ENCODE data around the gene TCEA2.

The TCEA2 gene

DNA sequence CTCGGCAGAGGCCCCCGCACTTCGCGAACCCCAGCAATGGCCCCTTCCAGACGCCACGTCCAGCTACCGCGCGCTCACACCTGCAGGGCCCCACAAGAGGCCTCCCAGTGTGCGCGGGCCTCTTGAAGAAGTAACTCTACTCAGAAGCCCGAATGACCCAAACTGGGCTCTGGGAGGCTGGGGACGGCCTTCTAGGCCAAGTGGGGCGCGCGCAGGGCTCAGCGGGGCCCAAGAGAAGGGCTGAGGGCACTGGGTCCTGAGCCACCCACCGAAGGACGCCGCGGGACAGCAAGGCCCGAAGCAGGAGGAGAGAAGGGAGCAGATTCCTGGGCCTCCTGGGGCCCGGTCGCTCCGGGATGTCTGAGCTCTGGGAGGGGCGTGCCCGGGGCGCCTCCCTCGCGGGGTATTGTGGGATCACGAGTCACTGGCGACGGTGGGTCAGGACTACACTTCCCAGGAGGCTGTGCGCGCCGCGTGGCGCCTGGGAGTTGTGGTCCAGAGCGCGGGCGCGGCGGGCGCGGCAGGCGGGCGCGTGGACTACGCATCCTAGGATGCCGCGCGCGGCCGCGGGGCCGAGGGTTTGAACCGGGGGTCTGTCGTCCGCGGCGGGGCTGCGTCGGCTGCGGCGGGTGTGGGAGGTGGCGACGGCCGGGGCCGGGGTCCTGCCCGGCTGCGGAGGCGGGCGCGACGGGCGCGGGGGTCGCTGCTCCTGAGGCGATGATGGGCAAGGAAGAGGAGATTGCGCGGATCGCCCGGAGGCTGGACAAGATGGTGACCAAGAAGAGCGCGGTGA is at the start of gene TCEA2:
TSS of gene TCEA2 (plus strand) at position 603 of the 793 bp plus-strand sequence. CDS start at position 718, 115 bp downstream.
- peak; percentile 94 for DNase-seq (ENCODE audit: low spot score)

DNA sequence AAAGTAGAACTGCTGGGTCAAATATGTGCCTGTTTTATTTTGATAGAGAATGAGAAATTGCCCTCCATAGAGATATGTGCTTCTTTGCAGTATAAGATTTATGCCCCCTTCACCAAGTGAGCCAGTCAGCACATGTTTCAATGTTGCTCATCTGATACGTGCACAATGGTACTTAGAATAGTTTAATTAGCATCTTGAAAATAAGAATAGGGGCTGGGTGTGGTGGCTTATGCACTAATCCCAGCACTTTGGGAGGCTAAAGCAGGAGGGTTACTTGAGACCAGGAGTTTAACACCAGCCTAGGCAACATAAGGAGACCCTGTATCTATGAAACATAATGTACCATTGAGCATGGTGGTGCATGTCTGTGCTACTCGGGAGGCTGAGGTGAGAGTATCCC is 47.4 kb upstream of the TCEA2 start:
- no peak for DNase-seq (ENCODE audit: low spot score)

- DNase-seq (ENCODE audit: low spot score), result no peak
Measured at GRCh38 chr20:64021124-64021975, 41.6 kb upstream of the TCEA2 start.

DNA sequence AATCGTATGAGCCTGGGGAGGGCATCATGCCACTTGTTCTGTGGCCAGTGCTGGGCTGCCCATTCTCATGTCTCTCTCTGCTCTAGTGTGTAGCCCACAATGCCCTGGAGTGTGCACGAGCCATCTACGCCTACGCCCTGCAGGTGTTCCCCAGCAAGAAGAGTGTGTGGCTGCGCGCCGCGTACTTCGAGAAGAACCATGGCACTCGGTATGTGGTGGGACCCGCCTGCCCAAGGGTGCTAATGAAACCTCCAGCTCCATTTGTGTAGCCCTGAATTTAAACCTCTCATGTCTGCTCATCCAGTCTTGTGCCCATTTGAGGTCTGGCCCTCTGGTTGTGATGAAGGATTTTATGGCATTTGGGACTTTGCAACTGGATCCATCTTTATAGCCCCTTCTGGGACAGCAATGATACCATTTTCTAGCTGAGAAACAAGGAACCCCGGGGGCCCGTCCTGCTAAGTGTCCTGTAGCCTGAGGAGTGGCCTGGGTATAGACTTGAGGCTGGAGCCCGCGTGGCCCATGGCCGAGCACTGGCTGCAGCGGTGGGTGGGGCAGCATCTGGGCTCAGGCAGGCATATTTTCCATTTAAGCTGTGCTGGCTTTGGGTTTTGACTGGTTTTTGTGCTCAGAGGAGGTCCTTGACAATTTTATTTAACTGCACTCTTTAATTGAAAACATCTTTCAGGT is 40.2 kb upstream of the TCEA2 start:
- DNase-seq (ENCODE audit: low spot score), result no peak

DNA sequence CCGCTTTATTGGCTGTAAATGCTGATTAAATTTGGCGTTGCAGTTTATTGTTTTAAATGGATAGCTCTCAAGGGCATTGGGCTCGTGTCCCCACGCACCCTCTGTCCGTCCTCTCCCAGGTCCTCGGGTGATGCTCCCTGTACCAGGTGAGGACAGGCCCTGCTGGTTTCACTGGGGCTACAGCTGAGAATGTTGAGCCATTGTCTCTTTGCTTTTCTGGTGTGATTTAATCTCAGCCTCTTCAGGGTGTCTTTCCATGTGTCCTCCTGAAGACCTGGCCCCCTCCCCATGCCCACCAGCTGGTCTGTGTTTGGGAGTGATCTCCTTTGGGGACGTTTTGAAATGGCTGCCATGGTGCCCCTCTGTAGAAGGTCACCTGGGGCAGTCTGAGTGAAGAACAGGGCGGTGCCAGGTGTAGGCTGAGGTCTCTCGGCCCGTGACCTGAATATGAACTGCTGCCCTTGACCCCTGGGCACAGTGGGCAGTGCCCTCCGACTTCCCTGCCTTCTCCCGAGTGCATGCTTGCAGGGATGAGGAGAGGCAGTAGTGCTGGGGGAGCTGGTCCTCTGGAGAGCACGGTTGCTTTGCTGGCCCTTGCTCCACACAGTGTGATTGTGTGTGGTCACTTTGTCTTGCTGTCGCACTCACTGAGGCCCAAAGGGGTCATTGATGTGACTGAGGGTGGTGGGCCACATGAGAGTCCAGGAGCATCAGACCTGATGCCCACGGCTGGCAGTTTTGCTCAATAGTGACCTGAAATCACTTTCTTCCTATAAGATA is 39.4 kb upstream of the TCEA2 start:
- no peak for DNase-seq (ENCODE audit: low spot score)

- DNase-seq (ENCODE audit: low spot score), result no peak
Measured at GRCh38 chr20:64024141-64024990, 38.6 kb upstream of the TCEA2 start.

GRCh38 chr20:64025101-64025825 is 37.7 kb upstream of the TCEA2 start:
- no peak for DNase-seq (ENCODE audit: low spot score)

DNA sequence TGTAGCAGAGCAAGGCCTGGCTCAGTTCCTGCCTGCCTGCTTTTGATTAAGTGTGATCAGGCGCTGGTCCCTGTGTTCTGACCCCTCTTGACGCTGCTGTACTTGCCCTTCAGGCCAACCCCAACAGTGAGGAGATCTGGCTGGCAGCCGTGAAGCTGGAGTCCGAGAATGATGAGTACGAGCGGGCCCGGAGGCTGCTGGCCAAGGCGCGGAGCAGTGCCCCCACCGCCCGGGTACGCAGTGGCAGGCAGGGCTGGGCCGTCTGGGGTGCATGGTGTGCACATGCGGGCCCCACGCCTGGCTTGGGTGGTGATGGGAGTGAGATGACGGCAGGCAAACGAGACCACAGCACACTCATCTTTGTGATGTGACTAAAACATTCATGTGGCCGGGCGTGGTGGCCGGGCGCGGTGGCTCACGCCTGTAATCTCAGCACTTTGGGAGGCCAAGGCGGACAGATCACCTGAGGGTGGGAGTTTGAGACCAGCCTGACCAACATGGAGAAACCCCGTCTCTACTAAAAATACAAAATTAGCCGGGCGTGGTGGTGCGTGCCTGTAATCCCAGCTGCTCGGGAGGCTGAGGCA is 37.1 kb upstream of the TCEA2 start:
- DNase-seq (ENCODE audit: low spot score), result no peak

GRCh38 chr20:64027981-64028685 is 34.9 kb upstream of the TCEA2 start:
- DNase-seq (ENCODE audit: low spot score), result no peak

GRCh38 chr20:64029293-64030117 is 33.5 kb upstream of the TCEA2 start:
- no peak for DNase-seq (ENCODE audit: low spot score)

GRCh38 chr20:64030371-64031134 is 32.4 kb upstream of the TCEA2 start:
- no peak for DNase-seq (ENCODE audit: low spot score)

GRCh38 chr20:64031822-64032314 is 31.1 kb upstream of the TCEA2 start:
- DNase-seq (ENCODE audit: low spot score), result no peak

- DNase-seq (ENCODE audit: low spot score), result no peak
Measured at GRCh38 chr20:64032706-64033624, 30.0 kb upstream of the TCEA2 start.

DNA sequence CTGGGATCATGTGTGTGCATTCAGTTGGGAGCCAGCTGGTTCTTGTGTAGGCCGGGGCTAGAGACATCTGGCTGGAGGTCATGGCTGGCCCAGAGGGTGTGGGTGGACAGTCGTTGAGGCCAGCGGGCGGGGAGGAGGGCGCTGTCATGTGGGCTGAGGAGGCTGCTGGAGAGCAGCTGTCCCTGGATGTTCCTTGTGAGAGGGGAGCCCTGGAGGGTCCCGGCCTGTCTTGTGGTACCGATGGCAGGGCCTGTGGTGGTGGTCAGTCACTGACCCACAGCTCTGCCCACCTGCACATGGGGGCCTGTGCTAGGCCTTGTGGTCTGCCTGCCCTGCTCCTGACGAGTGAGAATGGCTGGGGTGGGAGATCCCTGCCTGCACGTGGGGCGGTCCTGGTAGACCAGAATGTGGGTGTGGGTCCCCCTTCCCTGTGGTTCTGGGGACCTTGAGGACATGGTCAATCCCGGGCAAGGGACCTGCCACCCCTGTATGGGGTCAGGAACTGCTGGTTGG is 29.0 kb upstream of the TCEA2 start:
- no peak for DNase-seq (ENCODE audit: low spot score)

DNA sequence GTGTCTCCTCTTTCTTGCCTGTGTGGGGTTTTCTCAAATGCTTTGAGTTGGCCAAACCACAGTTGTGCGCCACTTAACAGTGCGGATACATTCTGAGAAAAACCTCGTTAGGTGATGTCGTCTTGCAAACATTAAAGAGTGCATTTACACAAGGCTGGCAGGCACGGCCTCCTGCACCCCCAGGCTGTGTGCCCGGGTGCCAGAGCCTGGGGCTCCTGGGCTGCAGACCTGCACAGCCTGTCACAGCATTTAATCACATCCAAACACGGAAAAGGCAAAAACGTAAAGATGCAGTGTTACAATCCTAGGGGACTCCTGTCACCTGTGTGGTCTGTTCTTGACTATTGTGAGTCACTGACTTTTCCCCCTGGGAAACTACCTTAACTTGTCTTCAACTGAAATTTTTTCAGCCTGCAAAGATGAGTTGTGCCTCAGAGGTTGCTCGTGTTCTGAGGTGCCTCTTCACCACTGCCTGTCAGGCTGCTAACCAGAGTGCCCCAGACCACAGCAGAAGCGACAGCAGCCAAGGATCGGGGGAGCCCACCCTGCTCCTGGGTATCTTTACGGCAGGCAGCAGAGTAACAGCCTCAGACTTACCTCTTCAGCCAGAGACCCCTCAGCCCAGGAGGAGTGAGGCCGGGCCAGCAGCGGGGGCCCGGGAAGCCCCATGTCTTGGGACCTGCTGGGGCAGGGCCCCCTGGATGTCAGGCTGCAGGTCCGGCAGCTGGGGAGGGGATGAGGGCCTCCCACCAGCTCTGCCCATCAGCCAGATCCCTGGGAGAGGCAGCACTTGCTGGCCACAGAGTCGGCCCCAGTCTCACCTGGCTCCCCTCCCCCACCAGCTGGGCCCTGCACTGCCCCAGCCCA is 27.7 kb upstream of the TCEA2 start:
- no peak for DNase-seq (ENCODE audit: low spot score)
